Globus pallidus (tissue), 1 donor: ENCODE measurements around the gene KRTAP12-3.
"Not testable (repeated sequence)": the region's sequence is repeated elsewhere in the genome, so short reads cannot be mapped to it uniquely, and the experiment has no call there.

ENCODE experiments used
- DNase-seq: peaks from one replicate; pipeline ENCODE4 v3.0.0-alpha.2; 2015; ENCODE audit warnings: low spot score

KRTAP12-3 gene

DNA sequence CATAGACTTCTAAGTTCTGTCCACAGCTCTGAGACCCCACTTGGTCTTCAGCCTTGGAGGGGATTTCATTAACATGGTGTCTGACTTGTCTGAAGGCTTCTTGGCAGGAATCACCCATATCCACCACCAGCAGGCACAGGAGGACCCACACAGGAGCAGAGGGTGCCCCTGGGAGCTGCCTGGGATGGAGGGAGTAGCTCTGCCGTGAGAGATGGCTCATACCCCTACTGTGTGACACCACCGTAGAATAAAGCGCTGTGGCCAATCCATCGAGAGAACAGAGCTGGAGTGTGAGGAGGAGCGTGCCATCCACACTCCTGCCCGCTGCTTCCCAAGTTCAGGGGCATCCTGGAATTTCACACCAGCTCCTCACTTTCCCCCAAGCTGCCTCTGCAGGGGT is 27.3 kb downstream of the KRTAP12-3 start:
- not testable (repeated sequence) for DNase-seq

DNA sequence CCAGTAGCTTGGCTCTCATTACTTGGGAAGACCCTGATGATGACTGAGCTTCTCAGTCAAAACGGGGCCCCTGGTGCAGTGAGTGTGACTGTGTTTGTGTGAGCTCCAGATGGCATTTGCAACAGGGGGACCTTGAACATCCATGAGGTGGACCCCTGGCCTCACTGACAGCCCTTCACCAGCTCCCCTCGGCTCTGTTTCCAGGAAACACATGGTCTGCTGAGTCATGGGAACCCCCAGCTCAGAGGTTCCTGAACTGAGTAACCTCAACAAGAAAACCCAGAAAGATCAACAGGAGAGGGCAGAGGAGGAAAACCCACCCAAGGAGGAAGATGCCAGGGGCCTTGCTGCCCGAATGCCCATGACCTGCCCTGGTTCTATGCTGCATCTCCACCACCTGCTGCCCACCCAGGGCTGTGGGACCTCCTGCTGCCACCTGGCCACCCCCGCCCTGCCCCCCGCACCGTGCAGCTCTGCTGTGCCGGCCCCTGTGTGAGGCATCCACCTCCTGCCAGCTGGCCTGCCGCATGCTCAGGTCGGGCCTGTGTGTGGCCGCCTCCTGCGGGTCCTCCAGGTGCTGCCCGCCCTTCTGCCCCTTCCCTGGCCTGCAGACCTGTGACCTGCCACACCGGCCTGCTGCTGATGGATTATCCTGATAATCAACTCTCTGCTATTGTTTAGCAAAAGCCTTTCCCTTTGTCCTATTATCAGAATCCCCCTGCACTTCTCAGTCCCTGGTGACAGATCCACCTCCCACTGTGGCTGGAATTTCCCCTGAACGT is 28.5 kb downstream of the KRTAP12-3 start:
- DNase-seq = no peak

DNA sequence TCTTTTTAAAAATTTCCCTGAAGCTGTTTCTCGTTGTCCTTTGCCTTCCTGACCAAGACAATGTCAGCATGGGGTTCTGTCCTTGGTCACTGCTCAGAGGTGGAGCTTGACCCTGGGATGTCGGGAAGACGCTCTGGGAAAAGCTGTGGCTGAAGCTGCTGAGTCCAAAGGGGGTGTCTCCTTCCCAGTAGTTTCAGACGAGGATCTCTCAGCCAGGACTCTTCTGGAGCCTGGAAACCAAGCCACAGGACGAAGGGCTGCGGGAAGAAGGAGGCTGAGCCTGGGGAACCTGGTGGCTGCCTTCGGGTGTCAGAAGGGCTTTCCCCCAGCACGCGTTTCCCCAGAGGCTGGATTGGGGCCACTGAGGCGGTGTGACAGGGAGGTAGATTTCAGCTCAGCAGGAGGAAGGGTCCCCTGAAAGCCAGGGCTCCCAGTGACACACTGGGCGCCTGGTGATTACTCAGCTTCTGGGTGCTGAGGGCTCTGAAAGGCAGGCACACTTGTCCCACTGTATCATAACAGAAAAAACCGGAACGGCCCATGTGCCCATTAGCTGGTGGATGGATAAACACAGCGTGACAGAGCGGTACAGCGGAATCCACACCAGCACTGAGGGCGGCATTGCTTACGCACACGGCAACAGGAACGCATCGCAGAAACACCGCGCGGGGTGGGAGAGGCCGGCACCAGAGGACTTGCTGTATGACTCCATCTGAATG is 29.3 kb downstream of the KRTAP12-3 start:
- no peak for DNase-seq

DNA sequence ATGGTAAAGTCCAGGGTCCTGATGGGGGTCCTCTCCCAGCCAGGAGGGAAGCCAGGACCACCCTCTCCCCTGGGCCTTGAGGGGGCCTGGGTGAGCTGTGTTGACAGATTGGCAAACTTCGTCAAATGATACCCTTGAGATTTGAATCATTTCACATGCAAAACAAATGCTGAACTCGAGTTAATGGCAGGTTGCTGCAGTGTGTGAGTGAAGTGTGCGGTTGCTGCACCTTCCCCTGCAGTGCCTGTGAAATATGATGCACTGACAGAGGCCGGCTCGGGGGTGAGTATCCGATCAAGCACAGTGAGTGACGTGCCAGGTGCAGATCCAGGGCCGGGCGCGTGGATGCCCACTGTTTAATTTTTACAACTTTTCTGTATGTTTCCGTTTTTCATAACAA is 29.9 kb downstream of the KRTAP12-3 start:
- DNase-seq = no peak

DNA sequence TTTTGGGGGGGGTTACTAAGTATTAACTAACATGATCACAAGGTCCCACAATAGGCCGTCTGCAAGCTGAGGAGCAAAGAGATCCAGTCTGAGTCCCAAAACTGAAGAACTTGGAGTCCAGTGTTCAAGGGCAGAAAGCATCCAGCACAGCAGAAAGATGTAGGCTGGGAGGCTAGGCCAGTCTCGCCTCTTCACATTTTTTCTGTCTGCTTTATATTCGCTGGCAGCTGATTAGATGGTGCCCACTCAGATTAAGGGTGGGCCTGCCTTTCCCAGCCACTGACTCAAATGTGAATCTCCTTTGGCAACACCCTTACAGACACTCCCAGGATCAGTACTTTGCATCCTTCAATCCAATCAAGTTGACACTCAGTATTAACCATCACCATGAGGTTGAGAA is 32.0 kb downstream of the KRTAP12-3 start:
- not testable (repeated sequence) for DNase-seq

DNA sequence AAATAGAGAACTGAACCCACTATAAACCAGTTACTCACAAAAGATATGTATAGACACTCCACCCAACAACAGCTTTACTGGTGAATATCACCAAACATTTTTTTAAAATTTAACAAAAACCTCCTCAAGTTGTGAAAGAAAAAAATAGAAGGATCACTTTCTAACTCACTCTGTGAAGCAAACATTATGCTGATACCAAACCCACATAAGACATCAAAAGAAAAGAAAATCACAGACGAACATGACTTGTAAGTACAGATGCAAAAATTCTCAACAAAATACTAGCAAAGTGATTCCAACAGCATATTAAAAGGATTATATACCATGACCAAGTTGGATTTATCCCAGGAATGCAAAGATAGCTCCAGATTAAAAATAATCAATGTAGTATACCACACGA is 34.0 kb downstream of the KRTAP12-3 start:
- DNase-seq = no peak

DNA sequence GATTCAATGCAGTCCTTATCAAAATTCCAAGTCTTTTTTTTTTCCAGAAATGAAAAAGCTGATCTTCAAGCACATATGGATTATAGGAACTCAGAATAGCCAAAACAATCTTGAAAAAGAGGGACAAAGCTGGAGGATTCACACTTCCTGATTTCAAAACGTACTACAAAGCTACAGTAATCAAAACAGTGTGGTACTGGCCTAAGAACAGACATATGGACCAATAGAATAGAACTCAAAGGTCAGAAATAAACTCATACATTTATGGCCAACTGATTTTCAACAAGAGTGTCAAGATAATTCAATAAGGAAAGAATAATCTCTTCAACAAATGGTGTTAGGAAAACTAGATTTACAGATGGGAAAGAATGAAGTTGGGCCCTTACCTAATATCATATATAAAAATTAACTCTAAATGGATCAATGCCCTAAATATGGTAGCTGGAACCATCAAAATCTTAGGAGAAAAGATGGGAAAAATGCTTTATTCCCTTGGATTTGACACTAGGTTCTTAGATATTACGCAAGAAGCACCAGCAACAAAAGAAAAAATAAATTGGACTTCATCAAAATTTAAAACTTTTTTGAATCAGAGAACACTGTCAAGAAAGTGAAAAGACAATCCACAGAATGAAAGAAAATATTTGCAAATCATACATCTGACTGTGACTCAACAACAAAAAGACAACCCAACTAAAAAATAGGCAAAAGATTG is 35.2 kb downstream of the KRTAP12-3 start:
- DNase-seq = no peak

DNA sequence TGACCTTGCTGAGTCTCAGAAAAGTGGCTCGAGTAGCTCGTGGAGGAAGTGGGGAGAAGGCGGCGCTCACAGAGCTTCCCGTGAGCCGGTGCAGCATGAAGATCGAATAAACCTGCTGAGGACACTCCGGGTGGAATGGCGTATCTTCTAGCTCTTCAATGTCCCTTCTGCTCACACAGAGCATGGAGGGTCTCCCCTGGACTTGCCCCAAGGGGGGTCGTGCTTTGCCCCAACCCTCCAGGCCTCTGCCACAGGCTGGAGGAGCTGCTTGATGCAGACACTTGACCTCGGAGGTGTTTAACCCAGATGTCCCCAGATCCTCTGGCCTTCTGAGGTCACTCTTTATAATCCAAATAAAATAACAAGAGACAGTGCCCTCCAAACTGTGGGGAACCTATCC is 37.0 kb downstream of the KRTAP12-3 start:
- DNase-seq = no peak

DNA sequence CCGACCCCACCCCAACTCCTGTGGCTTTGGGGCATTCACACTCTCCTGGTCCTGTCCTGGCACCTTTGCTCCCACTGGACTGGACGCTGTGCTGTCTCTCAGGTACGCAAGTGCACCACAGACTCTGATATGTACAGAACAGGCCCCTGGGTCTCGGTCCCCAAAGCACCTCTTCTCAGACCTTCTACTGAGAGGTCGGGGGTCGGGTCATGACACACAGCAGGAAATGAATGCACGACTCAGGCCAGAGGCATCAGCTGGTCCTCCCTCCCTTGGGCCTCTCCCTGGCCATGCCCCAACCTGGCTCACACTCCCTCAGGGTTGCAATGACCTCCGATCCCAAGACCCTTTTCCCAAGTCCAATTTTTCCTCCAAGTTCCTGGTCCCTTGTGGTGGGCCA is 37.5 kb downstream of the KRTAP12-3 start:
- no peak for DNase-seq

DNA sequence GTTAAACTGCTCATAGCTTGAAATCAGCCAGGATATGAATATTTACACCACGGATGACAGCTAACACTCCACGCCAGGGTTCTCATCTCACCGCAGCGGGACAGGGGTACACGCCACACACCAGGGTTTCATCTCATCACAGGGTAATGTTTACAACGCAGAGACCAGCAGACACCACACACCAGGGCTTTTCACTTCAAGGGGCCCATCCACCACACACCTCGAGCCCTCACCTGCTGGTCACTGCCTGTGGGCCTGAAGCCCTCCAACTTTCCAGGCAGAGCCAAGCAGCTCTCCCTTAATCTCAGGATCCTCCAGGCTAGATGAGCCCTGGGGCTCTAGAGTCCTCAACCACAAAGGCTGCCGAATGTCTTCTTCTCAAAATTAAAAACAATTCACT is 37.9 kb downstream of the KRTAP12-3 start:
- DNase-seq = no peak

DNA sequence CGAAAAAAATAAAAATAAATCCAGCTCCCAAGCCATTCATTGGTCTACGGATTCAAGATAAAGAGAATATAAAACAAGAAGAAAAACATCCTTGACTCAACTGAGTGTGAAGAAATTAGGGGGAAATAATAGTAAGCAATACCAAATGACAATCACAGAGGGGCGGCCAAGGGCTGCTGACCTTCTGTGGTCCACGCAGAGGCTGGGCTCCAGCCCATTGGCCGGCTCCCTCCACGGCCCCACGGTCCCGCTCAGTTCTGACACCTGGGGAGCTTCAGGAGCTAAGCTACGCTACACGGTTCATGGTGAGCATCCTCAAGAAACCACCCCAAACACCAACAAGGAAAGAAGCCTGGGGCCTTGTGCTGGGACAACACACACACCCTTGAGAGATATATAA is 38.8 kb downstream of the KRTAP12-3 start:
- no peak for DNase-seq

DNA sequence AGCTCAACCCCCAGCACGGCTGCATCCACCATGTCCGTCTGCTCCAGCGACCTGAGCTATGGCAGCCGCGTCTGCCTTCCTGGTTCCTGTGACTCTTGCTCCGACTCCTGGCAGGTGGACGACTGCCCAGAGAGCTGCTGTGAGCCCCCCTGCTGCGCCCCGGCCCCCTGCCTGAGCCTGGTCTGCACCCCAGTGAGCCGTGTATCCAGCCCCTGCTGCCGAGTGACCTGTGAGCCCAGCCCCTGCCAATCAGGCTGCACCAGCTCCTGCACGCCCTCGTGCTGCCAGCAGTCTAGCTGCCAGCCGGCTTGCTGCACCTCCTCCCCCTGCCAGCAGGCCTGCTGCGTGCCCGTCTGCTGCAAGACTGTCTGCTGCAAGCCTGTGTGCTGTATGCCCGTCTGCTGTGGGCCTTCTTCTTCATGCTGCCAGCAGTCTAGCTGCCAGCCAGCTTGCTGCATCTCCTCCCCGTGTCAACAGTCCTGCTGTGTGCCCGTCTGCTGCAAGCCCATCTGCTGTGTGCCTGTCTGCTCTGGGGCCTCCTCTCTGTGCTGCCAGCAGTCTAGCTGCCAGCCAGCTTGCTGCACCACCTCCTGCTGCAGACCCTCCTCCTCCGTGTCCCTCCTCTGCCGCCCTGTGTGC is 39.6 kb downstream of the KRTAP12-3 start, which contains the start of gene KRTAP10-12:
KRTAP10-12 (plus strand) TSS at position 1 of the 639 bp plus-strand sequence; CDS start at position 31, 30 bp downstream.
- DNase-seq = not testable (repeated sequence)

DNA sequence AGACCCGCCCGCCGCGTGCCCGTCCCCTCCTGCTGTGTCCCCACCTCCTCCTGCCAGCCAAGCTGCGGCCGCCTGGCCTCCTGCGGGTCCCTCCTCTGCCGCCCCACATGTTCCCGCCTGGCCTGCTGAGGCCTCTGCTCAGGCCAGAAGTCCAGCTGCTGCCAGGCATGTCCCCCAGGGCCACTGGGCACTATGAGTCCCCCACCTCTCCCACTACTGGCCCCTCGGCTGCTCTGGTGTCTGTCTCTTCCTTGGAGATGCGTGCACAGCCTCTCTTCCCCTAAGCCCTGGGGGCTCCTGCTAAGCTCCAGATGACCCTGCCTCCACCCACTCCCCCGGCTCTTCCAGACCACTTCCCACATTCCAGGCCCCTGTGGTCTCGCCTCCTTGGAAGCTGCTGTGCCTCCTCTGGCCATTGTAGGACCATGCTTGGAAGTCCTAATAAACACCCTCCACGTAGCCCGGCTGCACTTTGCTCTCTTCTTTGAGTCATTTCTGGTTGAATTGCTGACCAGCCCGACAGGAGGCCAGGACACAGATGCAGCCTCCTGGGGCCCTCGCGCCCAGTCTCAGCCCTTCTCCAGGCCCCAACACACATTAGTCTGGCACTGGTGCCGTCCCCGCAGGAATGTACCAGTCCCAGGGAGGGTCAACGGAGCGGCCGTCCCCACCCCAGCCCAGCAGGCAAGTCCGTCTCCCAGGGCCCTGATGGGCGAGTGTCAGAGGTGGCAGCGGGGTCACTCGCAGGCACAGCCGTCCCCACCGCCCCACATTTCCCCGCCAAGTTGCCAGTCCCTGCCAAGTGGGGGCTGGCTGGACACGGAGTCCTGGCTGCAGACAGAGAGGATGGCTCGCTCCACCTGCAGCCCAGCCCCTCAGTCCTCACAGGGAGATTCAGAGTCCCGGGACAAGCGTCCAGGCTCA is 40.3 kb downstream of the KRTAP12-3 start:
- no peak for DNase-seq

DNA sequence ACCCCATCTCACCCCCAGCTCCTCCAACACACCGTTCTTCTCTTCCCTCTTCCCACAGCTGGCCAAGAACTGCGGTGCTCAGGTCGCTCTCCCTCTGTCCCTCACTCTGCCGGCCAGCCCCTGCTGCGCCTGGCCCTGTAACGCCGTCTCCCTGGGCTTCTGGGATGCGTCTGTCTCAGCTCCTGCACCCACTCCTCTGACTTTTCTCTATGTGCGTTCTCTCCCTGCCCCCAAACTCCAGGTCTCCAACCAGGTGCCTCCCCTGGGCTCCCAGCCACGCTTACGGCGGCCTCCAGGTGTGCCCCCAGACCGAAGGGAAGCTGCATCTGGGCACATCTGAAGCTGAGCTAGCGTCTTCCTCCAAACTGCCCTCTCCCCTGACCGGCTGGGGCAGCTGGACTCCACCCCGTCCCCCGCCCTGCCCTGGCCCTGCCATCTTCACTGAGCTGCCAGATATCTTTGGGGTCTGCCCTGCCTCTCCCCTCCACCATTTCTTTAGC is 41.8 kb downstream of the KRTAP12-3 start:
- no peak for DNase-seq

DNA sequence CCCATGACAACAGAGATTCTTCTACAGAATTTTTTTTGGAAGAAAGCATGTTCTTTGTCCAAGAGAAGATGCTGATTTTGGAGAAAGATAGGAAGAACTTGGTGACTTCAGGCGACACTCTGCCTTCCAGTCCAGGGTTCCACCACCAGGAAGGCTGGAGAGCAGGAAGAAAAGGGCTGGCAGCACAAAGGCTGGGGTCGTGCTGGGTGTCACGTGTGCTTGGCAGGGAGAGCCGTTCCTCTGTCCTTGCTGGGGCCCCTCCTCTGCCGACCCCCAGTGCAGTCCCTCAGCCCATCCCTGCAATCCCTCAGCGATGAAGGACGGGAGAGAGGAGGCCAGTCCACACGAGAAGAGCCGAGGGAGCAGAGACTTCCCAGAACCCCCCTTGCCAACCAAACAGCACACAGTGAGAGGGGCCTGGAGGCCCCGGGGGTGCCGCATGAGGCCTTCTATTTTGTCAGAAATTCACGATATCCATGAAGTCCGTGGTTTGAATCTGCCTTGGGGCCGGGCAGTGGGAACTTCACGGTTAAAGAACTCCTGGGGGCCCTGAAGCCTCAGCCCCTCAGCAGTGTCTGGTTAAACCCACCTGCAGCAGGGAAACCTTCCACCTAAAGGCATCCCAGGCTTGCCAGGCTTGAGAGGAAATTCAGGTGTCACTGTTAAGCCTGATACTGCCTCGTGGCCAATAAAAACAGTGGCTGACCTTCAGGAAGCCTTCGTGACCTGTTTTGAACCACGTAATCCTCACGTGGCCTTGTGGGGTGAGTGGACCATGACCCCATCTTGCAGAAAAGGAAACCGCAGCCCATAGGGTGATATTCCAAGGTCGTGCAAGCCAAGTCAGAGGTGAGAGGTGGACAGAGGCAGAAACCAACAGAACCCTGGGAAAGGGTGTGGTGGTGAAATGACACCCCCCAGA is 42.6 kb downstream of the KRTAP12-3 start:
- no peak for DNase-seq

DNA sequence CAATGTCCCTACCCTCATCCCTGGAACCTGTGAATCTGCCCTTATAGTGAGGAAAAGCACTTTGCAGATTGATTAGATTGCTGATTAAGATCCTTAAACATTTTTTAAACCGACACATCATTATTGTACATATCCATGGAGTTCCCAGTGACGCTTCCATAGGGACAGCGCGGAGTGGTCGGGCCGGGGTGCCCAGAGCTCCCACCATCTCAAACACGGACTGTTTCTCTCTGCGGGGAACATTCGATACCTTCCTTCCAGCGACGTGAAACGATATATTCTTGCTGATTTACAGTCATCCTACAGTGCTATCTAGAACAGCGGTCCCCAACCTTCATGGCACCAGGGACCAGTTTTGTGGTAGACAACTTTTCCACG is 43.3 kb downstream of the KRTAP12-3 start:
- DNase-seq = no peak

DNA sequence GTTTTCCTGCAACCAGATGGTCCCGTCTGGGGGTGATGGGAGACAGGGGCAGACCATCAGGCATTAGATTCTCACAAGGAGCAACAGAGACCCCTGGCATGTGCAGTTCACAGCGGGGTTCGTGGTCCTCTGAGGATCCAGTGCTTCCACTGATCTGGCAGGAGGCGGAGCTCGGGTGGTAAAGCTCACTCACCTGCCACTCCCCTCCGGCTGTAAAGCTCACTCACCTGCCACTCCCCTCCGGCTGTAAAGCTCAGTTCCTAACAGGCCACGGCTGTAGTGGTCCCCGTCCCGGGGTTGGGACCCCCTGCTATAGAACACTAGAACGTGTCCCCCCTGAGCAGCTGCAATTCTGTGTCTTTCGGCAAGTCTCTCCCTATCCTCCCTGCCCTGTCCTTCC is 43.8 kb downstream of the KRTAP12-3 start:
- DNase-seq = no peak

DNA sequence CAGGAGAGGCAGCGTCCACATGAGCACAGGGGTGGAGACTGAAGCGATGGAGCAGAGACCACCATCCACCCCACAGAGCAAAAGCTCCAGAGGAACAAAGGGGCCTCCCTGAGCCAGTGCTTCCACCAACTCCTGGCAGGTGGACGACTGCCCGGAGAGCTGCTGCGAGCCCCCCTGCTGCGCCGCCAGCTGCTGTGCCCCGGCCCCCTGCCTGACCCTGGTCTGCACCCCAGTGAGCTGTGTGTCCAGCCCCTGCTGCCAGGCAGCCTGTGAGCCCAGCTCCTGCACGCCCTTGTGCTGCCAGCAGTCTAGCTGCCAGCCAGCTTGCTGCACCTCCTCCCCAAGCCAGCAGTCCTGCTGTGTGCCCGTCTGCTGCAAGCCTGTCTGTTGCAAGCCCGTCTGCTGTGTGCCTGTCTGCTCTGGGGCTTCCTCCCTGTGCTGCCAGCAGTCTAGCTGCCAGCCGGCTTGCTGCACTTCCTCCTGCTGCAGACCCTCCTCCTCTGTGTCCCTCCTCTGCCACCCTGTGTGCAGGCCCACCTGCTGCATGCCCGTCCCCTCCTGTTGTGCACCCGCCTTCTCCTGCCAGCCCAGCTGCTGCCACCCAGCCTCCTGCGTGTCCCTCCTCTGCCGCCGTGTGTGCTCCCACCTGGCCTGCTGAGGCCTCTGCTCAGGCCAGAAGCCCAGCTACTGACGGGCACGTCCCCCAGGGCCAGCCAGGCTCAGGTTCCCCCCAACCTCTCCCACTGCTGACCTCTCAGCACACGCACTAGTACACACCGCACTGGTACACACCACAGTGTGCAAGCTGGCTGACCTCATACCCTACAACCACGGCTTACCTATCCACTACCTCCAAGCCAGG is 44.6 kb downstream of the KRTAP12-3 start:
- no peak for DNase-seq
